GM23248 (cell line): ENCODE measurements around the gene ZNF771. TPM values are rescaled to one million over a fixed set of nuclear protein-coding genes. Genes with fewer than 3 reads are reported as not detected.

Experiments used
- DNase-seq: peaks from one replicate; pipeline ENCODE4 v3.0.0-alpha.2; 2015
- H2AFZ ChIP-seq: fragments of 200-600 bp; sonication (generic); 2 replicates; pipeline ENCODE4 v1.6.1; 2016; ENCODE audit warnings: antibody characterized with exemption
- H3F3A ChIP-seq: fragments of 200-600 bp; sonication (generic); 2 replicates; pipeline ENCODE4 v1.6.1; 2016; ENCODE audit warnings: mild to moderate bottlenecking, antibody characterized with exemption, mixed run types; ENCODE audit not compliant: insufficient read depth
- H3K27ac ChIP-seq: fragments of 200-600 bp; sonication (generic); 2 replicates; pipeline ENCODE4 v1.5.1; 2016; ENCODE audit warnings: mild to moderate bottlenecking
- H3K27me3 ChIP-seq: fragments of 200-600 bp; sonication (generic); replicated peaks from 2 replicates; pipeline ENCODE4 v1.6.1; 2016; ENCODE audit warnings: mild to moderate bottlenecking; ENCODE audit not compliant: insufficient read depth
- H3K36me3 ChIP-seq: fragments of 200-600 bp; sonication (generic); 2 replicates; pipeline ENCODE4 v1.6.1; 2016; ENCODE audit warnings: low read depth, mild to moderate bottlenecking
- H3K4me1 ChIP-seq: fragments of 200-600 bp; sonication (generic); 2 replicates; pipeline ENCODE4 v1.6.1; 2016; ENCODE audit warnings: mild to moderate bottlenecking; ENCODE audit not compliant: insufficient read depth
- H3K4me2 ChIP-seq: fragments of 200-600 bp; sonication (generic); one replicate; pipeline ENCODE4 v1.6.1; 2016; ENCODE audit warnings: mild to moderate bottlenecking; ENCODE audit not compliant: unreplicated experiment
- H3K4me3 ChIP-seq: fragments of 200-600 bp; sonication (generic); 2 replicates; pipeline ENCODE4 v1.5.1; 2016; ENCODE audit warnings: mild to moderate bottlenecking
- H3K79me2 ChIP-seq: fragments of 200-600 bp; sonication (generic); 2 replicates; pipeline ENCODE4 v1.6.1; 2016; ENCODE audit warnings: mild to moderate bottlenecking; ENCODE audit not compliant: insufficient read depth
- H3K9ac ChIP-seq: fragments of 200-600 bp; sonication (generic); 2 replicates; pipeline ENCODE4 v1.6.1; 2016; ENCODE audit warnings: mild to moderate bottlenecking
- H3K9me2 ChIP-seq: fragments of 200-600 bp; sonication (generic); 2 replicates; pipeline ENCODE4 v1.6.1; 2016; ENCODE audit warnings: mixed run types, mild to moderate bottlenecking, moderate library complexity; ENCODE audit not compliant: insufficient read depth
- H3K9me3 ChIP-seq: fragments of 200-600 bp; sonication (generic); one replicate; pipeline ENCODE4 v1.6.1; 2017; ENCODE audit warnings: low read depth
- H4K20me1 ChIP-seq: fragments of 200-600 bp; sonication (generic); 2 replicates; pipeline ENCODE4 v1.6.0; 2016; ENCODE audit not compliant: insufficient read depth
- EZH2 ChIP-seq: fragments of 200-600 bp; sonication (generic); IDR thresholded peaks from 2 replicates; pipeline ENCODE4 v1.6.1; 2018; ENCODE audit warnings: antibody characterized with exemption, mild to moderate bottlenecking; ENCODE audit not compliant: insufficient read depth, poor library complexity, severe bottlenecking
- EZH2phosphoT487 ChIP-seq: fragments of 200-600 bp; sonication (generic); IDR thresholded peaks from 2 replicates; pipeline ENCODE4 v1.6.1; 2018; ENCODE audit warnings: antibody characterized with exemption, moderate library complexity, mild to moderate bottlenecking, low read depth; ENCODE audit not compliant: insufficient read depth
- WGBS, 2 experiments: methylation state at CpG; one replicate each; pipeline ENCODE4 v1.1.6; 2015 to 2017; ENCODE audit warnings: low lambda C conversion rate in 2 of 2, low coverage in 1 of 2; ENCODE audit errors: missing lambda C conversion rate in 2 of 2; 5-methylcytosine and 5-hydroxymethylcytosine counted together
- in situ Hi-C: fragments of 300-500 bp; cut with MboI; formaldehyde crosslinking; loops from 2 replicates; pipeline ENCODE4 v1.15.0; 2020
- polyA plus RNA-seq: library from polyadenylated mRNA; unstranded; fragments of >200 nt; fragmentation: Nextera tagmentation; extraction: Ambion mirVana; gene quantifications from 2 replicates; pipeline ENCODE4 v1.2.1, GENCODE V29; 2016
- total RNA-seq: library from RNA; depleted of rRNA; stranded (reverse); fragments of >200 nt; shearing (Covaris generic); gene quantifications from 2 replicates; pipeline ENCODE4 v1.2.3, GENCODE V29; 2014

The ZNF771 gene
- total and polyA plus RNA-seq, 2 experiments from 2014 or later, result 17.6 to 20.1 TPM

GRCh38 chr16:30430428-30430970 is 23.1 kb downstream of the ZNF771 start:
- H3K27me3 ChIP-seq, result no peaks in the 10 kb centered on the region
- peak overlapping the region; percentile 16 for H3K27ac ChIP-seq
- no peaks in the 10 kb centered on the region for H3F3A ChIP-seq
- no peaks in the 10 kb centered on the region for H3K36me3 ChIP-seq
- in situ Hi-C loops, result no loop called here
- H3K9me3 ChIP-seq, result no peaks in the 10 kb centered on the region
- peak overlapping the region; percentile 70 for H3K9ac ChIP-seq
- peak overlapping the region; percentile 93 for H2AFZ ChIP-seq
- WGBS, 2 experiments, result 45 to 46% methylated on average over 15 to 19 of the region's 19 CpGs
- H3K79me2 ChIP-seq, result peaks cover 15% of the 10 kb centered on the region; the same call in 1 of the 2 replicates
- TF ChIP-seq EZH2, result no peak
- peak overlapping the region; percentile 84 for H3K4me3 ChIP-seq
- peak; percentile 45 for DNase-seq
- H4K20me1 ChIP-seq, result no peaks in the 10 kb centered on the region
- H3K9me2 ChIP-seq, result no peaks in the 10 kb centered on the region
- H3K4me1 ChIP-seq, result 0 out of 2 replicates have a peak, but pooled peaks cover 6% of the 10 kb centered on the region
- peak overlapping the region; percentile 85 for H3K4me2 ChIP-seq

GRCh38 chr16:30434852-30435251 is 27.4 kb downstream of the ZNF771 start:
- Histone ChIP-seq H3K9me3 (no peaks in the 10 kb centered on the region), H3K4me1 (no peaks in the 10 kb centered on the region), H4K20me1 (no peaks in the 10 kb centered on the region), H3K9ac (no peak overlapping the region), H3K4me3 (no peak overlapping the region), H3K4me2 (no peak overlapping the region), H2AFZ (no peak overlapping the region), H3K36me3 (no peaks in the 10 kb centered on the region), H3F3A (no peaks in the 10 kb centered on the region), H3K9me2 (no peaks in the 10 kb centered on the region), H3K79me2 (no peaks in the 10 kb centered on the region), H3K27me3 (no peaks in the 10 kb centered on the region), H3K27ac (no peak overlapping the region)
- in situ Hi-C loops, result no loop called here
- 31 to 32% methylated on average over 4 of the region's 4 CpGs for whole genome bisulfite sequencing, 2 experiments
- TF ChIP-seq EZH2phosphoT487 (no peak), EZH2 (no peak)
- no peak for DNase-seq

- no peaks in the 10 kb centered on the region for H3K79me2 ChIP-seq
- no peak overlapping the region for H3K4me3 ChIP-seq
- H3K36me3 ChIP-seq, result no peaks in the 10 kb centered on the region
- no peak overlapping the region for H3K27ac ChIP-seq
- H3K9ac ChIP-seq, result no peak overlapping the region
- H4K20me1 ChIP-seq, result no peaks in the 10 kb centered on the region
- no peak overlapping the region for H2AFZ ChIP-seq
- in situ Hi-C loops, result no loop called here
- no peaks in the 10 kb centered on the region for H3K9me2 ChIP-seq
- WGBS, 2 experiments, result 43 to 50% methylated on average over 3 of the region's 3 CpGs
- H3K9me3 ChIP-seq, result no peaks in the 10 kb centered on the region
- H3K4me1 ChIP-seq, result no peaks in the 10 kb centered on the region
- no peak overlapping the region for H3K4me2 ChIP-seq
- no peak for DNase-seq
- TF ChIP-seq EZH2phosphoT487, result no peak
- TF ChIP-seq EZH2, result no peak
- no peaks in the 10 kb centered on the region for H3K27me3 ChIP-seq
- peaks cover 5% of the 10 kb centered on the region; the same call in 1 of the 2 replicates for H3F3A ChIP-seq
Measured at GRCh38 chr16:30437511-30438046, 30.2 kb downstream of the ZNF771 start.

GRCh38 chr16:30438835-30439234 is 31.4 kb downstream of the ZNF771 start:
- no peak overlapping the region for H3K9ac ChIP-seq
- H3K4me3 ChIP-seq, result no peak overlapping the region
- H3K79me2 ChIP-seq, result peaks cover 2% of the 10 kb centered on the region
- no peak for DNase-seq
- no peak for TF ChIP-seq EZH2phosphoT487
- TF ChIP-seq EZH2, result no peak
- H3K36me3 ChIP-seq, result peaks cover 4% of the 10 kb centered on the region; the same call in 1 of the 2 replicates
- H2AFZ ChIP-seq, result no peak overlapping the region
- H3K27me3 ChIP-seq, result no peaks in the 10 kb centered on the region
- H3K27ac ChIP-seq, result no peak overlapping the region
- WGBS, 2 experiments, result 80 to 84% methylated on average over 5 of the region's 5 CpGs
- H4K20me1 ChIP-seq, result no peaks in the 10 kb centered on the region
- H3K4me1 ChIP-seq, result peaks cover 4% of the 10 kb centered on the region; the same call in 1 of the 2 replicates
- peaks cover 13% of the 10 kb centered on the region; the same call in 1 of the 2 replicates for H3F3A ChIP-seq
- no peaks in the 10 kb centered on the region for H3K9me3 ChIP-seq
- in situ Hi-C loops, result no loop called here
- no peak overlapping the region for H3K4me2 ChIP-seq
- no peaks in the 10 kb centered on the region for H3K9me2 ChIP-seq
